ENCODE measurements around the gene NIBAN1.
A peak's percentile ranks its signal among the peaks of the same experiment; 100 is the strongest.
"Not testable (repeated sequence)": the region's sequence is repeated elsewhere in the genome, so short reads cannot be mapped to it uniquely, and the experiment has no call there.

The NIBAN1 gene

GRCh38 chr1:184974056-184974836 lies at the start of gene NIBAN1:
TSS of gene NIBAN1 (minus strand) at chr1:184974508. CDS start at chr1:184974356, 152 bp downstream.
- peak; percentile 65 for DNase-seq (ENCODE audit: low spot score)

GRCh38 chr1:185017966-185018365 lies 43.7 kb upstream of the NIBAN1 start:
- no peak for DNase-seq (ENCODE audit: low spot score)

GRCh38 chr1:185017338-185017737 lies 43.0 kb upstream of the NIBAN1 start:
- DNase-seq (ENCODE audit: low spot score), result no peak

- DNase-seq (ENCODE audit: low spot score), result no peak
These were observed 42.6 kb upstream of the NIBAN1 start for GRCh38 chr1:185016880-185017279.

GRCh38 chr1:185015631-185016030 lies 41.3 kb upstream of the NIBAN1 start:
- no peak for DNase-seq (ENCODE audit: low spot score)

GRCh38 chr1:185014941-185015340 lies 40.6 kb upstream of the NIBAN1 start:
- DNase-seq (ENCODE audit: low spot score), result no peak

- no peak for DNase-seq (ENCODE audit: low spot score)
These were observed 36.1 kb upstream of the NIBAN1 start for GRCh38 chr1:185010361-185010760.

- DNase-seq (ENCODE audit: low spot score), result no peak
These were observed 34.5 kb upstream of the NIBAN1 start for GRCh38 chr1:185008838-185009237.

- DNase-seq (ENCODE audit: low spot score), result not testable (repeated sequence)
These were observed 27.1 kb upstream of the NIBAN1 start for GRCh38 chr1:185001312-185001880.

GRCh38 chr1:184999974-185000373 lies 25.7 kb upstream of the NIBAN1 start:
- not testable (repeated sequence) for DNase-seq (ENCODE audit: low spot score)

GRCh38 chr1:184994301-184994700 lies 20.0 kb upstream of the NIBAN1 start:
- no peak for DNase-seq (ENCODE audit: low spot score)

- DNase-seq (ENCODE audit: low spot score), result no peak
These were observed 18.0 kb upstream of the NIBAN1 start for GRCh38 chr1:184992271-184992670.

GRCh38 chr1:184990204-184990603 lies 15.9 kb upstream of the NIBAN1 start:
- DNase-seq (ENCODE audit: low spot score), result no peak

GRCh38 chr1:184988506-184988905 lies 14.2 kb upstream of the NIBAN1 start:
- no peak for DNase-seq (ENCODE audit: low spot score)

- DNase-seq (ENCODE audit: low spot score), result no peak
These were observed 13.4 kb upstream of the NIBAN1 start for GRCh38 chr1:184987696-184988095.

GRCh38 chr1:184986250-184986649 lies 11.9 kb upstream of the NIBAN1 start:
- DNase-seq (ENCODE audit: low spot score), result no peak

GRCh38 chr1:184982002-184982954 lies 8.0 kb upstream of the NIBAN1 start:
- DNase-seq (ENCODE audit: low spot score), result peak; percentile 60

- no peak for DNase-seq (ENCODE audit: low spot score)
These were observed 6.4 kb upstream of the NIBAN1 start for GRCh38 chr1:184980726-184981125.

- DNase-seq (ENCODE audit: low spot score), result no peak
These were observed 1.0 kb upstream of the NIBAN1 start for GRCh38 chr1:184975208-184975870.

GRCh38 chr1:184974837-184975115 lies 468 bp upstream of the NIBAN1 start:
- DNase-seq (ENCODE audit: low spot score), result no peak

GRCh38 chr1:184973272-184974055 lies 844 bp downstream of the NIBAN1 start:
- peak; percentile 67 for DNase-seq (ENCODE audit: low spot score)

All from ecto neural progenitor cell (in vitro differentiated cells).